Fibroblast of villous mesenchyme (primary cell): Measurements from ENCODE around the gene GPM6B. TPM values are rescaled to one million over a fixed set of nuclear protein-coding genes. Genes with fewer than 3 reads are reported as not detected.

Source experiments
- DNase-seq: peaks from one replicate; pipeline ENCODE4 v3.0.0-alpha.2; 2010; ENCODE audit warnings: low read depth
- H3K4me3 ChIP-seq: 2 replicates; pipeline ENCODE4 v1.5.1; 2011; ENCODE audit warnings: low read depth, mild to moderate bottlenecking, low read length
- CTCF ChIP-seq: IDR thresholded peaks from 2 replicates; pipeline ENCODE4 v1.5.1; 2012; ENCODE audit warnings: low read depth, mild to moderate bottlenecking, low read length; ENCODE audit not compliant: insufficient read depth
- total RNA-seq: library from RNA; depleted of rRNA; stranded (reverse); fragments of >200 nt; gene quantifications from 2 replicates; pipeline ENCODE4 v1.2.3, GENCODE V29; 2012

Gene GPM6B
- total RNA-seq, 1 donor: under 0.01 TPM

- TF ChIP-seq CTCF: no peak
- no peak overlapping the region for H3K4me3 ChIP-seq
- no peak for DNase-seq
Measured at GRCh38 chrX:13775837-13776236, 41.1 kb downstream of the GPM6B start.

- DNase-seq: no peak
- no peak for TF ChIP-seq CTCF
- no peak overlapping the region for H3K4me3 ChIP-seq
Measured at GRCh38 chrX:13774696-13775095, 42.2 kb downstream of the GPM6B start.

DNA sequence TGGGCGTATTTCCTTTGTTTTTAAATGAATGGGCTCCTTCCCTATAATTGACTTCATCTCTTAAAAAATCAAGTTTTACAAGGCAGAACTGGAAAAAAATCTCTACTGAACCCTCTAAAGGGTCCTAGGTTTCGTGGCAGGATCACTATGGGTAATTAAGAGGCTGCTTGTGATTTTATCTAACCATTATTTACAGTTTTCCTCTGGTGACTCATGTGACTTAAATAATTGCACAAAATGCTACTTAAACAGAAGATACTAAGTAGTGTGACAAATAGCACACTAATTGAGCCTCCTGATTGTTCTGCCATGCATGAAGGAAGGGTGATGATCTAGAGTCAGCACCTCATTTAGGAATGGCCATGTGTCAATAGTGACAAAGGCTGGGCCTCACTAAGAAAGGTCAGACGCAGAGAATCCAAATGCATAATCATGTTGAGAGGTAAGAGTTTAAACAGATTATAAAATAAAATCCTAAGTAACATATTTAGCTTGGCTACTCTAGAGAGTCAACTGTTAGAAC lies 46.8 kb downstream of the GPM6B start:
- DNase-seq: no peak
- TF ChIP-seq CTCF: no peak
- no peak overlapping the region for H3K4me3 ChIP-seq

GRCh38 chrX:13768939-13769338 lies 48.0 kb downstream of the GPM6B start:
- no peak overlapping the region for H3K4me3 ChIP-seq
- no peak for TF ChIP-seq CTCF
- DNase-seq: no peak

GRCh38 chrX:13764765-13765164 lies 52.1 kb downstream of the GPM6B start:
- no peak for DNase-seq

DNA sequence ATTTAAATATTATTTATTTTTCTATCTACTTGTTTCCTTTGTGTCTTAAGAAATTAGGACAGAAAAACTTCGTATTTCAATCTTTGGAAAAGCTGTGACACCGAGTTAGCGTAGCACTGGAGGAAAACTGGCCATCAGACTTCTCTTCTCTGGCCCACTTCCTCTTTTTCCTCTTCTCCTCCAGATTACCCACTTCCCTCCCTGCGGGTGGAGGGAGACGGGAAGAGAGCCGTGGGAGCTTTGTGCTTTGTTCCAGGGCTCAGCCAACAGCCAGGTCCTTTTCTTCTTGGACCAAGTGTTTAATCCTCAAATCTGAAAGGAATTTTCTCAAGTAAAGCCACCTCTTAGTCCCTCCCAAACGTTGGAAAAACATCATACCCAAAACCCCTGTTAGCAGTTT lies 52.6 kb downstream of the GPM6B start:
- no peak for TF ChIP-seq CTCF
- H3K4me3 ChIP-seq: no peak overlapping the region
- DNase-seq: no peak

More at GRCh38 chrX:13764765-13765164, 52.1 kb downstream of the GPM6B start:
- TF ChIP-seq CTCF: peak; percentile 24
- no peak overlapping the region for H3K4me3 ChIP-seq

DNA sequence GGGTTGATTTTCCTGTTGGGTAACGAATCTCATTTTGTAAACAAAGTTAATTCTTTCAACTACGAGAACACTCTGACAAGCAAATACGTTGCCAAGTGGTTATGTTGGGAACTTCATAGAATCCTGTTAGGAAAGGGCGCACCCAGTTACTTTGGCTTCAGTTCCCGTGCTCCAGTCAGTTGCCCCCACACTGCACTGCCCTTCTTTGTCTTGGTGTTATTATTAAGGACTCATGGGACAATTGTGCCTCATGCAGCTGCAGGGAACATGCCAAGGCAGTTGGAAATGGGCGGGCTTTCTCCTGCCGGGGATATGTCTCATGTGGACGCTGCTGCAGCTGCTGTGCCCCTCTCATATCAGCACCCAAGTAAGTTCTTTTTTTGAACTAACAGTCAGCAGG lies 53.4 kb downstream of the GPM6B start:
- no peak overlapping the region for H3K4me3 ChIP-seq
- no peak for TF ChIP-seq CTCF
- DNase-seq: no peak
